Heart left ventricle (tissue), 16 donors: ENCODE measurements around the gene PIP4K2A. TPM values are rescaled to one million over a fixed set of nuclear protein-coding genes. Genes with fewer than 3 reads are reported as not detected.

ENCODE experiments used
- ATAC-seq, 4 donors: fragments of 200-7000 bp; cut with Tn5 transposase; one replicate each; pipeline ENCODE4 v1.9.1; 2020 to 2022; ENCODE audit warnings: moderate library complexity in 4 of 4, mild to moderate bottlenecking in 3 of 4, moderate number of reproducible peaks in 1 of 4
- DNase-seq, 5 donors: peaks; one replicate each; pipeline ENCODE4 v3.0.0-alpha.2; 2020
- H3K27ac ChIP-seq, 12 donors: fragments of 200-600 bp; sonication (generic) in 4 of 12; one replicate each; pipeline versions ENCODE4 v1.5.0 to v1.8.0; 2016 to 2022; ENCODE audit warnings: mild to moderate bottlenecking in 2 of 12
- H3K27me3 ChIP-seq, 9 donors: fragments of 200-600 bp; sonication (generic) in 2 of 9; one replicate each; pipeline versions ENCODE4 v1.5.1 to v1.8.0; 2016 to 2022; ENCODE audit warnings: mild to moderate bottlenecking in 3 of 9
- H3K36me3 ChIP-seq, 9 donors: fragments of 200-600 bp; sonication (generic) in 2 of 9; one replicate each; pipeline versions ENCODE4 v1.5.0 to v1.8.0; 2018 to 2022; ENCODE audit warnings: mild to moderate bottlenecking in 2 of 9
- H3K4me1 ChIP-seq, 12 donors: fragments of 200-600 bp; sonication (generic) in 4 of 12; one replicate each; pipeline versions ENCODE4 v1.5.0 to v1.8.0; 2016 to 2022; ENCODE audit warnings: mild to moderate bottlenecking in 3 of 12
- H3K4me3 ChIP-seq, 12 donors: fragments of 200-600 bp; sonication (generic) in 4 of 12; one replicate each; pipeline versions ENCODE4 v1.5.0 to v1.8.0; 2017 to 2022; ENCODE audit warnings: mild to moderate bottlenecking in 9 of 12, moderate library complexity in 4 of 12
- H3K9me3 ChIP-seq, 12 donors: fragments of 200-600 bp; sonication (generic) in 4 of 12; one replicate each; pipeline versions ENCODE4 v1.5.0 to v1.8.0; 2016 to 2022; ENCODE audit warnings: mild to moderate bottlenecking in 1 of 12
- POLR2A ChIP-seq, 2 donors: fragments of 450-650 bp; IDR thresholded peaks; one replicate each; pipeline ENCODE4 v1.6.1; 2017; ENCODE audit warnings: antibody characterized with exemption in 2 of 2, mild to moderate bottlenecking in 2 of 2, moderate library complexity in 2 of 2
- WGBS, 4 donors: extraction: QIAGEN DNeasy Blood & Tissue Kit in 2 of 4; methylation state at CpG; one replicate each; pipeline versions ENCODE4 v1.1.5 to v1.1.7; 2013 to 2018; 5-methylcytosine and 5-hydroxymethylcytosine counted together
- intact Hi-C, 10 donors: fragments of 100-400 bp; cut with DNase I; formaldehyde crosslinking; loops; one replicate each; pipeline versions ENCODE4 v1.11.1 to v1.14.2; 2022
- polyA plus RNA-seq, 2 donors: library from polyadenylated mRNA; stranded (reverse); fragments of 200-250 nt; gene quantifications; one replicate each; pipeline ENCODE4 v1.2.3, GENCODE V29; 2013
- total RNA-seq, 9 donors: library from RNA; depleted of rRNA in 2 of 9; stranded (reverse); fragments of >200 nt in 2 of 9; fragmentation: NEBNext Ultra II Directional in 3 of 9; extraction: Animal tissue kit (Norgen Biotek cat#: 25700) in 3 of 9; gene quantifications; one replicate each; pipeline versions ENCODE4 v1.1.0 to v1.2.4, GENCODE V29; 2016 to 2023
- TF ChIP-seq, protein P1 (sequence below), 12 donors: fragments of 200-600 bp; sonication (generic) in 4 of 12; IDR thresholded peaks; one replicate each; pipeline versions ENCODE4 v1.5.0 to v1.8.0; 2018 to 2022; ENCODE audit warnings: antibody characterized with exemption in 12 of 12, mild to moderate bottlenecking in 5 of 12
- donor health status: ischemic (EF 13 %, LVEDD 7.1; RV severe dilation, severe dysfunction).
- donor health status: healthy with polysubstance abuse.
- donor health status: DM: no; HTN: yes; CAD: no.
- donor health status: DM: no; HTN: no; CAD: no.
- donor health status: ischemic (EF 25% LVEDD 6.9; RV normal size, moderate dysfunction).
- donor health status: ischemic (EF 25% LVEDD 5.7; RV mildly dilated, moderate dysfunction).
- donor health status: healthy.
- donor health status: DM: yes; HTN: yes; CAD: no.
- donor health status: ischemic (EF 35%, LVEDD 5.7; RV mildly dilated, moderate dysfunction).
- donor health status: nonischemic (EF 11% LVEDD 7.7; RV severe dilation, severe dysfunction).
- donor health status: DM: yes; HTN: yes; CAD: no.
- donor health status: PGD.
- donor health status: ischemic (EF 29% LVEDD 5.4; RV normal size, mild dysfunction).
- donor health status: nonischemic (EF 23%, LVEDD 6.1; RV moderate dilation, normal function).

The PIP4K2A gene
- total and polyA plus RNA-seq, 11 donors = 4.0 to 35.6 (median 12.5) TPM

DNA sequence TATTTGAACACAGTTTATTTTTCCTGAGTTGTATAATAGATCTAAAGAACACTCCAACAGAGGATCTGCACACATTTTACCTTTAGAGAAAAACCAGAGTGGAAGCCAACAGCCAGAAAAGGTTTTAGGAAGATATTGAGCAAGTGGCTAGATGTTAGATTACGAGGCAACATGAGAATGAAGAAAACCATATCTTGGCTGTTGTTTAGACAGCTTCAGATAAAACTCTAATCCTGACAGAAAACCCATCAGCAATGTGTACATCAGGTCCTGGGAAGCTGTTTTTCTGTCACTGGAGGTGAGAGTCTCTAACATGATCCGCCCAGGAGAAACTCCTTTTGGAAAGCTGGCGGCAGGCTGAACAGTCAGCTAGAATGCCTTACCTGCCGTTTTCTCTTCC, 209.6 kb downstream of the PIP4K2A start:
- H3K27me3 ChIP-seq = no peaks in the 10 kb centered on the region
- intact Hi-C loops = no loop called here
- ATAC-seq = no peak
- no peak overlapping the region for H3K27ac ChIP-seq
- no peak for DNase-seq
- H3K36me3 ChIP-seq = no peaks in the 10 kb centered on the region
- no peak overlapping the region for H3K4me3 ChIP-seq
- WGBS, 4 donors = 66 to 78% (median 77%) methylated on average over 4 of the region's 4 CpGs
- peaks cover 0 to 14% (median 0%) of the 10 kb centered on the region in 12 donors for H3K9me3 ChIP-seq
- TF ChIP-seq, protein P1, sequence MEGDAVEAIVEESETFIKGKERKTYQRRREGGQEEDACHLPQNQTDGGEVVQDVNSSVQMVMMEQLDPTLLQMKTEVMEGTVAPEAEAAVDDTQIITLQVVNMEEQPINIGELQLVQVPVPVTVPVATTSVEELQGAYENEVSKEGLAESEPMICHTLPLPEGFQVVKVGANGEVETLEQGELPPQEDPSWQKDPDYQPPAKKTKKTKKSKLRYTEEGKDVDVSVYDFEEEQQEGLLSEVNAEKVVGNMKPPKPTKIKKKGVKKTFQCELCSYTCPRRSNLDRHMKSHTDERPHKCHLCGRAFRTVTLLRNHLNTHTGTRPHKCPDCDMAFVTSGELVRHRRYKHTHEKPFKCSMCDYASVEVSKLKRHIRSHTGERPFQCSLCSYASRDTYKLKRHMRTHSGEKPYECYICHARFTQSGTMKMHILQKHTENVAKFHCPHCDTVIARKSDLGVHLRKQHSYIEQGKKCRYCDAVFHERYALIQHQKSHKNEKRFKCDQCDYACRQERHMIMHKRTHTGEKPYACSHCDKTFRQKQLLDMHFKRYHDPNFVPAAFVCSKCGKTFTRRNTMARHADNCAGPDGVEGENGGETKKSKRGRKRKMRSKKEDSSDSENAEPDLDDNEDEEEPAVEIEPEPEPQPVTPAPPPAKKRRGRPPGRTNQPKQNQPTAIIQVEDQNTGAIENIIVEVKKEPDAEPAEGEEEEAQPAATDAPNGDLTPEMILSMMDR (IDR thresholded peaks at IDR 0.05) = no peak
- TF ChIP-seq POLR2A (IDR thresholded peaks at IDR 0.05) = no peak
- H3K4me1 ChIP-seq = peaks cover 0 to 11% (median 0%) of the 10 kb centered on the region in 12 donors

- WGBS, 4 donors = 79 to 86% (median 85%) methylated on average over 9 of the region's 9 CpGs
- no peak for ATAC-seq
- intact Hi-C loops = no loop called here
These were observed 210.9 kb downstream of the PIP4K2A start for GRCh38 chr10:22503315-22504088.

DNA sequence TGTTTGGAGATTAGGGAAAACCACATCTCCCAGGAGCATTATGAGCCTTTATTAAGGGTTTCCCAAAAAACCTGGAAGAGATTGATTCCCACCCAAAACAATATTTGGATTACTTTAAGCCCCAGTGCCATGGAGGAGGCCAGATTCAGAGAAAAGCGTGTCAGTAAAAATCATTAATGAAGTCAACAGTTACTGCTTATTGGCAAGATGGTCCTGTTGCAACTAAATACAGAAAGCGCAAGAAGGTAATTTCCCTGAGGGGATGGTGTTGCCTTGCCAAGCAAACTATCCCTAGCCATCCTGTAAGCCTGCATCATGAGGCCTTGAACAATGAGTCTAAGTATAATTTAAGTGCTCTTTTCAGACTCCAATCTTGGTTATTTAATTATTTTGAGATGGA, 212.5 kb downstream of the PIP4K2A start:
- H3K27ac ChIP-seq = no peak overlapping the region
- no peak overlapping the region for H3K4me3 ChIP-seq
- DNase-seq (no peak), ATAC-seq (no peak)
- WGBS, 4 donors = 93 to 98% (median 95%) methylated on average over 2 of the region's 2 CpGs
- no peaks in the 10 kb centered on the region for H3K27me3 ChIP-seq
- intact Hi-C loops = no loop called here
- no peaks in the 10 kb centered on the region for H3K36me3 ChIP-seq
- peaks cover 0 to 11% (median 0%) of the 10 kb centered on the region in 12 donors for H3K4me1 ChIP-seq
- TF ChIP-seq, protein P1 (IDR thresholded peaks at IDR 0.05) = no peak
- TF ChIP-seq POLR2A (IDR thresholded peaks at IDR 0.05) = no peak
- H3K9me3 ChIP-seq = no peaks in the 10 kb centered on the region

More at GRCh38 chr10:22503315-22504088, 210.9 kb downstream of the PIP4K2A start:
- Histone ChIP-seq H3K4me3 (no peak overlapping the region), H3K27me3 (no peaks in the 10 kb centered on the region), H3K36me3 (no peaks in the 10 kb centered on the region), H3K4me1 (peaks cover 0 to 11% (median 0%) of the 10 kb centered on the region in 12 donors), H3K9me3 (peaks cover 0 to 3% (median 0%) of the 10 kb centered on the region in 12 donors), H3K27ac (no peak overlapping the region)
- TF ChIP-seq POLR2A (IDR thresholded peaks at IDR 0.05) = no peak
- TF ChIP-seq, protein P1 (IDR thresholded peaks at IDR 0.05) = no peak
- no peak for DNase-seq

DNA sequence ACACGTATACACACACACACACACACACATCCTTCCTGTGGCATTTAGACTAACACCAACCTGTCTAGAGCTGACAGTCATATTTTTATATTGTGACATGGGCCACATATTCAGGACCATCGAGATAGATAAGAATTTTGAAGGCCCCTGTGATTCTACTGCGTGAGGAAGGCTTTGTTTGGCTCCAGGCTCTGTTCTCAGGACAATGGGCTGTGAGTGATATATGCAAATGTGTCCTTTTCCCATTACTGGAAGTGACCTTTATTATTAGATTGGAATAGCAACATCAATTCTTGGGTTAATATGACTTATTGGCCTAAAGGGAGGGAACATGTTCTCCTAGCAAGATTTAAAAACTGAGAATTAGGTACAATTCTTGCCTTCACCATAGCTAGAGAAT, 213.0 kb downstream of the PIP4K2A start:
- H3K4me3 ChIP-seq = no peak overlapping the region
- 30 to 49% (median 43%) methylated on average over 3 of the region's 3 CpGs for WGBS, 4 donors
- H3K4me1 ChIP-seq = peaks cover 0 to 11% (median 0%) of the 10 kb centered on the region in 12 donors
- TF ChIP-seq POLR2A (IDR thresholded peaks at IDR 0.05) = no peak
- TF ChIP-seq, protein P1 (IDR thresholded peaks at IDR 0.05) = no peak
- ATAC-seq (no peak), DNase-seq (no peak)
- no peaks in the 10 kb centered on the region for H3K9me3 ChIP-seq
- H3K27me3 ChIP-seq = no peaks in the 10 kb centered on the region
- intact Hi-C loops = no loop called here
- H3K27ac ChIP-seq = no peak overlapping the region
- no peaks in the 10 kb centered on the region for H3K36me3 ChIP-seq
